D721Med (cell line): Measurements from ENCODE around the gene FAM98C.
"Not testable (repeated sequence)": the region's sequence is repeated elsewhere in the genome, so short reads cannot be mapped to it uniquely, and the experiment has no call there.

Experiments used
- DNase-seq: peaks from one replicate; pipeline ENCODE4 v3.0.0; 2011; ENCODE audit warnings: low spot score; ENCODE audit not compliant: insufficient read length
- FAIRE-seq: peaks from 2 replicates; lab custom pipeline; 2011; peaks lifted over from hg19 to GRCh38; lab: Jason Lieb, UNC
- CTCF ChIP-seq: IDR thresholded peaks from 2 replicates; pipeline ENCODE4 v1.5.1; 2012; ENCODE audit warnings: mild to moderate bottlenecking, control low read depth; ENCODE audit not compliant: insufficient read depth; ENCODE audit errors: missing control alignments

Gene FAM98C

DNA sequence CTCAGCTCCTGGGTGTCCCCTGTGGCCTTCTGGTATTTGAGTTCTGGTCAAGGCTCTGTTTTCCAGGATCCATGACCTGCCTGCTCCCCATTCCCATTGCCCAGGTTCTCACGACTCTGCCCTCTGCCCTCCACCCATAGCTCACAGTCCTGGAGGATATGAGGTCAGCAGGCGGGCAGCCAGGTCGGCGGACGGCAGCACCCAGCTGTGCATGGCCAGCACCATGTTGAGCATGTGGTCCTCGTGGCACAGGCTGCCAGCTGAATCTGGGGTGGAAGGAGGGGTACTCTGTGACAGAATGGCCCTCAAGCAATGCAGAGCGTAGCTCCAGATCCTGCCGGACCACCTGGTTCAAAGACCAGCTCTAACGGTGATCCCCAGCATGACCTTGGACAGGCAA, 18.0 kb downstream of the FAM98C start:
- no peak for DNase-seq
- FAIRE-seq = no peak
- TF ChIP-seq CTCF = no peak

DNA sequence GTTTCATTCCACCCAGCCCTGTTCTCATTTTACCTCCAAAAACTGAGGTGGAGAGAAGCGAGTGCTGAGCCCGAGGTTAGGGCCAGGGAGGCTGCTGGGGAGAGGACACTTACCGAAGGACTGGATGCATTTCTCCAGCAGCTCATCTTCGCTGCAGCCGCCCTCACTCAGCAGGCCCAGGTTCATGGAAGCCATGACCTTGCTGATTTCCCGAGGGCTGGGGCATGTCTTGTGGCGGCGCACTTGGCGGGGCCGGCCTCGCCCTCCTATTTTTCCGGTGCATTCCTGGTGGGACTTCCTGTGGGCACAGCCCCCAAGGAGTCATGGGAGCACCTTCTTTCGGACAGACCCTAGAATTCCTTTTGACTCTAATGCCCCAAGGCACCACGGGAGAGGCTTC, 19.0 kb downstream of the FAM98C start:
- FAIRE-seq = no peak
- no peak for DNase-seq
- no peak for TF ChIP-seq CTCF

- FAIRE-seq = no peak
- no peak for DNase-seq
- TF ChIP-seq CTCF = no peak
Measured at GRCh38 chr19:38422438-38422837, 19.5 kb downstream of the FAM98C start.

- no peak for TF ChIP-seq CTCF
- DNase-seq (no peak), FAIRE-seq (no peak)
Measured at GRCh38 chr19:38424272-38424671, 21.4 kb downstream of the FAM98C start.

- DNase-seq (no peak), FAIRE-seq (no peak)
- TF ChIP-seq CTCF = no peak
Measured at GRCh38 chr19:38425222-38425809, 22.4 kb downstream of the FAM98C start.

GRCh38 chr19:38425810-38426466, 23.0 kb downstream of the FAM98C start, which contains the start of gene RASGRP4:
RASGRP4 (minus strand) TSS chr19:38426219; CDS start chr19:38426091, 128 bp downstream.
- FAIRE-seq = no peak
- DNase-seq = no peak
- TF ChIP-seq CTCF = no peak

DNA sequence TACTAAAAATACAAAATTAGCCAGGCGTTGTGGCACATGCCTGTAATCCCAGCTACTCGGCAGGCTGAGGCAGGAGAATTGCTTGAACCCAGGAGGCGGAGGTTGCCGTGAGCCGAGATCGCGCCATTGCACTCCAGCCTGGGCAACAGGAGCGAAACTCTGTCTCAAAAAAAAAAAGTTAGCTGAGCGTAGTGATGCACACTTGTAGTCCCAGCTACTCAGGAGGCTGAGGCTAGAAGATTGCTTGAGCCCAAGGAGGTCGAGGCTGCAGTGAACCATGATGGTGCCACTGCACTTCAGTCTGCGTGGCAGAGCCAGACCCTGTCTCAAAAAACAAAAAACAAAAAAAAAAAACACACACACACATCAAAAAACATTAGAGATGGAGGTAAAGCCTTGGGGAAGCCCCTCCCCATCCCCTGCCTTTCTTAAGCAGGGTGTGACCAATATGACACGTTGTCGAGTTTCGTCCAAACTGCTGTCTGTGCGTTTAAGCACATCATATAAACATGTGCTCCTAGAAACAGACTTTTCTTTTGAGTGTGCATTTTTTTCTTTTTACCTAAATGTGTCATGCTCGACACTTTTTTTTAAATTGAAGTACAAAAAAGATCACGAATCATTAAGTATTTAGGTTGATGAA, 24.3 kb downstream of the FAM98C start:
- DNase-seq, FAIRE-seq: not testable (repeated sequence)
